GM18909 (cell line): ENCODE data around the gene BICRA.

Source experiments
- ATAC-seq: cut with Tn5 transposase; IDR thresholded peaks from one replicate; pipeline ENCODE4 v1.9.1; 2021; ENCODE audit warnings: mild to moderate bottlenecking; ENCODE audit not compliant: unreplicated experiment, poor library complexity

The BICRA gene

GRCh38 chr19:47686679-47687450 lies 77.9 kb downstream of the BICRA start:
- no peak for ATAC-seq

GRCh38 chr19:47687906-47688305 lies 79.0 kb downstream of the BICRA start:
- no peak for ATAC-seq

DNA sequence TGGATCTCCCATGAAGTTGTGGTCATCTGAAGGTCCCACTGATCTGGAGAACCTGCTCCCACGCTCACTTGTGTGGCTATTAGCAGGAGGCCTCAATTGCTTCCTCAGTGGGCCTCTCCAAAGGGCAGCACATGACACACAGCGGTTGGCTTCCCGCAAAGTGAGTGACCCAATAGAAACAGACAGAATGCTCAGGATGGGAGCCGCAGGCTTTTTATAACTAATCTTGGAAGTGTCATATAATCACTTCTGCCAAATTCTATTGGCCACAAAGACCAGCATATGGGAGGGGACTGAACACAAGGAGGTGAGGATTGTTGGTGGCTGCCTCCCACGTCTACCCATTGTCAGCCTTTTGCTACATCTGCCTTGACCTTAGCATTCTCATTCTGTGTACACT lies 82.2 kb downstream of the BICRA start:
- no peak for ATAC-seq

DNA sequence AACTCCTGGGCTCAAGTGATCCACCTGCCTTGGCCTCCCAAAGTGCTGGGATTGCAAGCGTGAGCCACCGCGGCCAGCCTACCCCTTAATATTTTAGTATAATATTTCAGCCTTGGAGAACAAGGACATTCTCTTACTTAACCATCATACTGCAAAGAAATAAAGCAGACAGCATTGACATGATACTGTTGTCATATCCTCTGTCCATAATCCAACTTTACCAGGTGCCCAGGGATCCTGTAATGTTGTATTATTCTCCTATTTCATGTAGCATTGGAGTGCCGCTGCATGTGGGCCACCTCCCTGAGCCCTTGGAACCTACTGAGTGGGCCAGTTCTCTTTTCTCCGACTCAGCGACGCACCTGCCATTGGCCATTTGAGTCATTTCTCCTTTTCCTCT lies 82.8 kb downstream of the BICRA start:
- ATAC-seq: no peak

DNA sequence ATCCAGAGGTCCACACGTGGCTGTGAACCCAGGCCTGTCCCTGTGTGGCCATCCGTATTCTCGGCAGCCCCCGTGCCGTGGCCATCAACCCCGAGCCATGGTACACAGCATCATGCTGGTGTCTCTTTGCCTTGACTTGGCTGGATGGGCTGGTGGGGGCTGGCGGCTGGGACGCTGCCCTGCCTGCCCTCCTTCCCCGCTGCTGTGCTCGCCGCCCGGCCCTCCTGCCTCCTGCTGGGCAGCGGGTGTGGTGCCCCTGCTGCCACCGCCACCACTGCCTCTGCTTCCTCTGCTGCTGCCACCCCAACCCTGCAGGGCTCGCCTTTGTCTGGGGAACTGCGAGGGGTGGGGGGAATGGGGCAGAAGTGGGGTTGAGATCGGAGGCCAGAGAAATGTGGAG lies 84.6 kb downstream of the BICRA start:
- ATAC-seq: no peak

DNA sequence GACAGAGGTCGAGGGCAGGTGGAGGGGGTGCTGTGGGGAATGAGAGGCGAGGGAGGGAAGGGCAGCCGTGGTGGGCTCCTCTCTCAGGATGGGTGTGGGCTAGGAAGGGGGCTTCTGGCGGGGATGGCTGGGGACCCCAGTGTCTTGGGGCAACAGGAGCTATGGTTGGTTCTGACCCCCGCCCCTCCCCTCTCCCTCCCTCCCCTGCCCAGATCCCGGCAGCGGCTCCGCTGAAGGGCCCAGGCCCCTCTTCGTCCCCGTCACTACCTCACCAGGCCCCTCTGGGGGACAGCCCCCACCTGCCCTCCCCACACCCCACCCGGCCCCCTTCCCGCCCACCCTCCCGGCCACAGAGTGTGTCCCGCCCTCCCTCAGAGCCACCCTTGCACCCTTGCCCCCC lies 85.0 kb downstream of the BICRA start:
- ATAC-seq: no peak

DNA sequence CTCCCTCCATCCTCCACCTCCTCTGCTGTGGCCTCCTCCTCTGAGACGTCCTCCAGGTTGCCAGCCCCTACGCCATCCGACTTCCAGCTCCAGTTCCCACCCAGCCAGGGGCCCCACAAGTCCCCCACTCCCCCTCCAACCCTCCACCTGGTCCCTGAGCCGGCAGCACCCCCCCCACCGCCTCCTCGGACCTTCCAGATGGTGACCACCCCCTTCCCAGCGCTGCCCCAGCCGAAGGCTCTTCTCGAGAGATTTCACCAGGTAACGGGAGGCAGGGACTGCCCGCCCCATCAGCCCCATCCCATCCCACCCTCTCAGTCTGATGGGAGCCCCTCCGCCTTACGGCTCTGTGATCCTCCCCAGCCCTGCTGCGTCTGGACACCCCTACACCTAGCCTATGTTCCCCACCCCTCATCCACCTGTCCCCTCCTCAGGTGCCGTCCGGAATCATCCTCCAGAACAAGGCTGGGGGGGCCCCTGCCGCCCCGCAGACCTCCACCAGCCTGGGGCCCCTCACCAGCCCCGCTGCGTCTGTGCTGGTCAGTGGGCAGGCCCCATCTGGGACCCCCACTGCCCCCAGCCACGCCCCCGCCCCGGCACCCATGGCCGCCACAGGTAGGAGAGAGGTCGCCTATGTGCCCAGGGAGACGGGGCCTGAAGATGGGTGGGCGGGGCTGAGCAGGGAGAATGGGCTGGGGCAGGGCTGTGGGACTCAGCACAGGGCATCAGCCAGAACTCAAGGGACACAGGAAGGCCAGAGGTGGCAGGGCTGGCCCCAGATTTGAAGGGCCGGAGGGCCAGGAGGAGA lies 85.7 kb downstream of the BICRA start:
- ATAC-seq: no peak

- ATAC-seq: no peak
Measured at GRCh38 chr19:47695533-47696262, 86.8 kb downstream of the BICRA start.

DNA sequence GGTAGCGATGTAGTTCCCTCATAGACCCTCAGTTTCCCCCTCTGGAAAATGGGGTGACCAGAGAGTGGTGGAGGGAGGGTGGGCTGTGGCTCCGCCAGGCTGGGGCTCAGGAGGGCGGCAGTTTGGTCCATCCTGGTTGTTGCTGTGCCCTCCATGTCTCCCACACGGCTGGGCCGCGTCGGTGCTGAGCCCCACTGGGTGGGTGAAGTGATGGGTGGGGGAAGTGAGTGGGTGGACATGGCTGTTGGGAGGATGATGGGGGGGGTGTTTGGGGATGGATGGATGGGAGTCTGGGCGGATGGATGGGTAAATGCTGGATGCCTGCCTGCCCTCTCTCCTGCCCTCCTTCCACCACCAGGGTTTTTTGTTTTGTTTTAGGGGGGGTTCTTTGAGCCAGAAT lies 87.7 kb downstream of the BICRA start:
- ATAC-seq: no peak

DNA sequence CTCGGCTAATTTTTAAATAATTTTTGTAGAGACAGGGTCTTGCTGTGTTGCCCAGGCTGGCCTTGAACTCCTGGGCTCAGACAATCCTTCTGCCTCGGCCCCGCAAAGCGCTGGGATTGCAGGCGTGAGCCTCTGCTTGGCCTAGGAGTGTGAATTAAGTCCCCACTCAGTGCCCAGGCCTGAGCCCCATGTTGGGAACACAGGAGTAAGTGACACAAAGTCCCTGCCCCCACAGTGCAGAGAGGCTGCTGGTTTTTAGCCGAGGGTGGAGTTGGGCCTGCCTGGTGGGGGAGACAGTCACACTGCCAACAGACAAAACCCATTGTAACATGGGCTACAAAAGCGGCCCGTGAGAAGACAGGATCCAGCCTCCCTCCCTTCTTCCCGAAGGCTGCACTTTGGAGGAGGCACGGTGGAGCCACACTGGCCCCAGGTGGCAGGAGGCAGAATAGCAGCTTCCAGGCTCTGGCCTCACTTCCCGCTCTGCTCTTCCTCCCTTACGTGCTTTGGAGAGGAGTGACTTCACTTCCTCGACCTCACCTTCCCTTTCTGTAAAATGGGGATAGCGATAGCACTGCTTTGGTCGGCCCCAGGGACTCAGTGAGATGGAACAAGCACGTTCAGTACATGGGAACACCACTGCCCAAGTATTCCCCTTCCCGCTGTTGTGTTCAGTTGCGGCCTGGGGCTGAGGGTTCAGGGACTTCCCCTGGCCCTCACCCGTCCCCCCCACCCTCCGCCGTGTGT lies 89.1 kb downstream of the BICRA start:
- no peak for ATAC-seq

DNA sequence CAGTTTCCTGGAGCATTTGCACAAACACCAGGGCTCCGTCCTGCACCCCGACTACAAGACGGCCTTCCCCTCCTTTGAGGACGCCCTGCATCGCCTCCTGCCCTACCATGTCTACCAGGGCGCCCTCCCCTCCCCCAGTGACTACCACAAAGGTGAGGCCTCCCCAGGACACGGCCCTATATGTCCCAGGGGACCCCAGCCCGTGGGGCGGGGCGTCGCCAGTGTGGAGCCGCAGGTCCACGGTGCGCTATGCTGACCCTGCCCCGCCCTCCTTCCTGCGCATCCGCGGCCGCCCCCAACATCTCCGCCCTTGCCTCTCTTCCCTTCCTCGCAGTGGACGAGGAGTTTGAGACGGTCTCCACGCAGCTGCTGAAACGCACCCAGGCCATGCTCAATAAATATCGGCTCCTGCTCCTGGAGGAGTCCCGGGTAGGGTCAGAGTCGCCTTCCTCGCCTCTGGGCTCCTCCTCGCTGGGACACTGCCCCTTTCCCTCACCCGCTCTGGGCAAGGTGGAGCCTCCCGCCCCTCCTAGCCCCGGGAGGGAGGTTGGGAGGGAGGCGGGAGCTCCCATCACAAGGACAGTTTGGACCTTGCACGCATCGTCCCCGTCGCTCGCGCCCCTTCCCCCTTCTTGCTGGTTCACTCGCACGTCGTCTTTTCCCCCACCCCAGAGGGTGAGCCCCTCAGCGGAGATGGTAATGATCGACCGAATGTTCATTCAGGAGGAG lies 89.9 kb downstream of the BICRA start:
- ATAC-seq: no peak

DNA sequence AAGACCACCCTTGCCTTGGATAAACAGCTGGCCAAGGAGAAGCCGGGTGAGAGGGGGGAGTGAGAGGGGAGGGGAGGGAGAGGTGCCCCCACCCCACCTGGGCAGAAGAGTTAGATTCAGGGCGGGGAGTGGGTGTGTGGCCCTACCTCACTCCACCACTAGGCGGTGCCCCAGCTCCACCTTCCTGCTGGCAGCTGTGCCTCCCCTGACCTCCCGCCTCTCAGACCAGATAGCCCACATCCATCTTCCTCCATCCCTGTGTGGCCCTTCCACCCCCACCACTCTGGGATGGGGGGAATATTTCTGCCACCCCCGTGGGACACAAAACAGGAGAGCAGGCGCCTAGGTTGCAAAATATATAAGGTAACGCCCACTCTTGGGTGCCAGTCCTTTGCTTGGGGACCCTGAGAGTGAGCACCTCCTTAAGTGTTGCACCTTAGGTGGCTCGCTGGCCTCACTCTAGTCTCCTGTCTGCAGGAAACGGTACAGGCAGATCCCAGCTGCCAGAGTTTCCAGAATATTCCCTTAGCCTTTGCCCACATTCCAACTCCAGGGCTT lies 90.5 kb downstream of the BICRA start:
- ATAC-seq: no peak

GRCh38 chr19:47700934-47701716 lies 92.2 kb downstream of the BICRA start:
- ATAC-seq: no peak

GRCh38 chr19:47701717-47702552 lies 93.0 kb downstream of the BICRA start:
- ATAC-seq: no peak

- no peak for ATAC-seq
Measured at GRCh38 chr19:47702671-47703070, 93.7 kb downstream of the BICRA start.

GRCh38 chr19:47703301-47703700 lies 94.4 kb downstream of the BICRA start:
- no peak for ATAC-seq

GRCh38 chr19:47704024-47704423 lies 95.1 kb downstream of the BICRA start:
- no peak for ATAC-seq

DNA sequence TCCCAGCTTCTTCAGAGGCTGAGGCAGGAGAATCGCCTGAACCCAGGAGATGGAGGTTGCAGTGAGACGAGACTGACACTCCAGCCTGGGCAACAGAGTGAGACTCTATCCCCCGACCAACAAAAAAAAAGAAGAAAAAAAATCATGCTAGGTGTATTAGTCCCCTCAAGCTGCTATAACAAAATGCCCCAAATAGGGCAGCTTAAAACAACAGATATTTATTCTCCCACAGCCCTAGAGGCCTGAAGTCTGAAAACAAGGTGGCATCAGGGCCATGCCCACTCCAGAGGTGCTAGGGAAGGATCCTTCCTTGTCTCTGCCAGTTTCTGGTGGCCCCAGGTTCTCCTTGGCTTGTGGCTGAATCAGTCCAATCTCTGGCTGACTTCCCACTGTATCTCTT lies 95.7 kb downstream of the BICRA start:
- no peak for ATAC-seq
